GM19043 (cell line): Measurements from ENCODE around the gene SYNPO2L.

Source experiments
- ATAC-seq: cut with Tn5 transposase; IDR thresholded peaks from one replicate; pipeline ENCODE4 v1.9.1; 2021; ENCODE audit warnings: low read depth; ENCODE audit not compliant: unreplicated experiment

The SYNPO2L gene

DNA sequence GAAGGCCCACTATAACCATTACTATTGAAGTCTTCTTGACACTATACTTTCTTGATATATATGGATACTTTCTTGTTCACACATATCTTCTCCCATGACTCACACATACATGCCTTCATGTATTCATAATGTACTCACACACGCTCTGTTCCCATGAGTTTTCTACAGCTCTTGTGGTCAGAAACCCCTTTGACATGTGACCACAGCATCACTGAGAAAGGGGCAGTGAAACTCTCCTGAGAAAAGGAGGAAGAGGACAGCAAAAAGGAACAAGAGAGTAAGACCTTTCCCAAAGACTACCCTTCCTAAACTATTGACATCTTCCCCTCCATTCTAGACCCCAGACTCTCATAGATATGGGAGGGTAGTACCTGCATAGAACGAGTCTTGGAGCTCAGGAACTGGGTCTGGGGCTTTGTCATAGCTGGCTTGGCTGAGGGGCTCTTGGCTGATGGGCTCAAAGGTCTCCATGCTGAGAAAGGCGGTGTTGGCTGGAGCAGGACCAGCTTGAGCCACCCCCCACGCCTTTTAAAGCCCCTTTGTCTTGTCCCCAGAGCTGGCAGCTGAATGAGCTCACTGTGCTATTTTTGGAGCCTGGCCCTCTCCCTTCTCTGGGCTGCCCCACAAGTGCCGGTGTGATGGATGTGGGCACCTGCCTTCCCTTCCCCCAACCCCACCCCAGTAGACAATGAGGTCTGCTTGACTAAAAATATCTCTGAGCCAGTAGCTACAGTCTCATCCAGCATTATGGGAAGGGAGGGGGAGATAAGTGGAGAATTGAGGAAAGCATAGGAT is 5.1 kb downstream of the SYNPO2L start:
- no peak for ATAC-seq

- no peak for ATAC-seq
Observed at GRCh38 chr10:73649876-73650536, 5.8 kb downstream of the SYNPO2L start.

DNA sequence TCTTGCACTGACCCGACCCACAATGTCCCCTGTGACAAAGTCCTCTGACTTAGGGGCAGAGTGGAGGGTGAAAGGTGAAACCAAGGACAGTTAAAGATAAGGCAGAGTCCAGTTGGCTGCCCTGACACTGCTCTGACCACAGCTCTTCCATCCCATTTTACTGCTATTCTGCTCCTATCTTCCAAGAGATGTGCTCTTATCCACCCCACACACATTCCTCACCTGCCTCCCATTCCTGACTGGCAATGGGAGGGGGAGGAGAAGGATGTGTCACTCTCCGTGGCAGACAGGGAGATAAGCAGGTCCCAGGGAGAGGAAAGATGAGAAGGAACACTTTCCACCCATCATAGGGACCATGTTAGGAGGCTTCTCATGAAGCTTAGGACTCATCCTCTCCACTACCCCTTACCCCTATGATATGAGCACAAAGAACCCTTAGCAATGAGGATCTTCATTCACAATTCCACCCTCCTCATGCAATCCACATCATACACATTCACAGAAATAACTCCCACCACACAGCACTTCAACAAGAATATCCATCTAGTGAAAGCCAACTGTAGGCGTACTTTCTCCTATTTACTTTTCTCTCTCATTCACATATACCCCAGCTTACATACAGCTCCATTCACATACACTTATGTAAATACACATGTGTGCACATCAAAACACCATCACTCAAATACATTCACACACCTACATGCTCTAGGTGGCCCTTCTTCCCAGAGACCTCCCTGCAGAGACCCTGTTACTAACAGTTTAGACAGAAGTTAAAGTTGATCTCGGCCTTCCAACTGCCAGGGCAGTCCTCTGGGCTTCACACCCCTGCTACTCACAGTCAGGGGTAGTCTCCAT is 6.6 kb downstream of the SYNPO2L start:
- no peak for ATAC-seq

- ATAC-seq: no peak
Observed at GRCh38 chr10:73647875-73648651, 7.8 kb downstream of the SYNPO2L start.

DNA sequence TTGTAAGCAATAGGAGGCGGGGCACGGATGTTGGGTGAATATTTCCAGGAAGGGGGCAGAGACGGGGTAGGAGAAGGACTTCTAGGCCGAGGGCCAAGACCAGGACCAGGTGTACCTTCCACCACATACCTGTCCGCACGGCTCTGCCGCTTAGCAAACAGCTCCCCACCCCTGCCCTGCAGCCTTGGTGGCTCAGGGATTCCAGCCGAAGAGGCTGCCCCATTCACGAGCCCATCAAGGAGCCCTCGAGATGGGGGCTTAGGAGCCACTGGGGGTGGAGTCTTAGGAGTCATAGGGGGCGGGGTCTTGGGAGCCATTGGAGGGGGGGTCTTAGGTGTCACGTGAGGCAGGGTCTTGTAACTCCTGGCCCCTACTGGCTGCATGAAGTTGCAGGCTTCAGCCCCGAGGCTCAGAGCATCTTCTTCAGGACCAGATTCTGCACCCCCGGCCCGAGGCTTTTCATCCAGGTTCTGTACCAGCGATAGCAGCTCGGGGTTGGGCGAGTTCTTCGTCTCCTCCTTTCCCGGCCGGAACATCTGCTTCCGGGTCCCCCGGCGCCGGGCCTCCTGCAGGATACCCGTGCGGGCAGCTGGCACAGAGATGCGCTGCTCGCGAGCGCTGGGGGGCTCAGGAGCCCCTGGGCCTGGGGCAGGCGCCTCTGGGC is 8.5 kb downstream of the SYNPO2L start:
- no peak for ATAC-seq

DNA sequence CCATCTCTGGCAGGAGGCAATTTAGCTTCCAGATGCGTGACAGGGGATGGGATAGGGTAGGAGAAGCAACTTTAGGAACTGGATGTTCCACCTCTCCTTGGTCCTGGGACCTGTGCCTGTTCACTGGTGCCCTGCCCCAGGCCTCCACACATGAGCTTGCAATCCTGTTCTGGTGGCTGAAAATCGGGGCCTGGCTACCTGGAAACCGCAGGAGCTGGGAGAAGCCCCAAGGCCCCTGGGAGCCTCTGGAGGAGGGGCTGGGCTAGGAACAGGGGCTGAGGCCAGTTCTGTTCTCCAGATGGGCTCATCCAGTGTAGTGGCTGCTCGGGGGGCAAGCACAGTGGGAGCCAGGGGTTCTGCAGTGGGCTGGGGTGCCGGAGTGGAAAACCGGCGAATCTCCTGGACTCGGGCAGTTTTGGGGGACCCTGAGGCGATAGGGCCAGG is 9.2 kb downstream of the SYNPO2L start:
- no peak for ATAC-seq

GRCh38 chr10:73645251-73645650 is 10.6 kb downstream of the SYNPO2L start:
- no peak for ATAC-seq

DNA sequence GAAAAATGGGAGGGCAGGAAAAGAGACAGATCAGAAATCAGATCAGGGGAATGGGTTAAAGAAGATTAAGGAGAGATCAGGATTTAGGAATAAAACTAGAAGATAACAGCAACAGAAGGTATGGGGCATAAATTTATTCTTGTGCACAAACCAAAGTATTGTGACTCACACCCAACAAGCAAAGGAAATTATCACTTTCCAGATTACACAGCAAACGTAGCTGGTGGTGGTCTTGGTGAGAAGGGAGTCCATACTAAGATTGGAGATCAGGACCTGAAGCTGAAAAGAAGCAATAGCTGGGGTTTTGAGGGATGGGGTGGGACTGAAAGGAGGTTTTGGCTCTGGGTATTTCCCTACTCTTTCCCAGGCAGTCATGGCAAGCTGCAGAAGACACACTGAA is 11.1 kb downstream of the SYNPO2L start:
- ATAC-seq: no peak

GRCh38 chr10:73644015-73644743 is 11.7 kb downstream of the SYNPO2L start:
- peak; percentile 44 for ATAC-seq

DNA sequence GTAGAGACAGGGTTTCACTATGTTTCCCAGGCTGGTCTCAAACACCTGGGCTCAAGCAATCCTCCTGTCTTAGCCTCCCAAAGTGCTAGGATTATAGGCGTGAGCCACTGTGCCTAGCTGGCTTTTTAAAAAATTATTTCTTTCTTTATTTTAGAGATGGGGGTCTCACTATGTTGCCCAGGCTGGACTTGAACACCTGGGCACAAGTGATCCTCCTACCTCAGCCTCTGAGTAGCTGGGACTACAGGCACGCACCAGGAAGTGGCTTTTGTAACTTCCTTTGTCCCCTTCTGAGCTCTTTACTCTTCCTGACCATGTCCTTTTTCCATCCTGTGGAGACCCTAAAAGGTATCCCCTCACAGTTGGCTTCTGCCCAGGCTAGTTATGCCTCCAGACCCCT is 12.5 kb downstream of the SYNPO2L start:
- ATAC-seq: no peak

- no peak for ATAC-seq
Observed at GRCh38 chr10:73641328-73642060, 14.3 kb downstream of the SYNPO2L start, which contains the start of gene MYOZ1. Gene MYOZ1 (minus strand): TSS chr10:73641474. CDS start chr10:73640017, 1,457 bp downstream.

DNA sequence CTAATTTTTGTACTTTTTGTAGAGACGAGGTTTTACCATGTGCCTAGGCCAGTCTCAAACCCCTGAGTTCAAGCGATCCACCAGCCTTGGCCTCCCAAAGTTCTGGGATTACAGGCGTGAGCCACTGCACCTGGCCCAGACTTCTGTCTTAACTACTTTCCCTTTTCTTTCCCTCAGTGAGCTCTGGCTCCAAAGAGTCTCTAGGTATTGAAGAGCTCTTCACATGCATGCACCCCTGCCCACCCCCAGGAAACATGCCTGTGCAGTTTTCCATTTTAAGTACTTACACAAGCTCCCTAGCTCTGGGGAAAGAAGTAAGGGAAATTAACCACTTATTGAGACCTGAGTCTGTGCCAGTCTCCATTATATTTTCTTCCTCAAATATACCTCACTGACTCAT is 16.5 kb downstream of the SYNPO2L start:
- ATAC-seq: no peak

DNA sequence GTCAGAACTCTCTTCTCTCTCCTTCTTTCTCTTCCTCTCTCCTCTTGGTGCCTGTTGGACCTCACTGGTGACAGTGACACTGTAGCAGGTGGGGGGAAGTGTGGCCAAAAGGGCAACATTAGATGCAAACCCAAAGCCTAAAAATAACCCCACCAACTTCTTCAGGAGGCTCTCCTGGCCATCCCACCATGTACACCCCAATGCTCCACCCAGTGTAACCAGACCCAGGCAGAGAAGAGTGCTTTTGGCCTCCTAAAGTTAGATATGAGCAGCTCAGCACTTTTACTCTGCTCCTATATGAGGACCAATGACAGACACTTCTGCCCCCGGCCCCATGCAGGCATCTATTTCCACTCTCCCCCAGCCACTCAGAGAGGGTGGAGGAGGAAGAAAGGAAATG is 20.0 kb downstream of the SYNPO2L start:
- ATAC-seq: no peak

- no peak for ATAC-seq
Observed at GRCh38 chr10:73634421-73634820, 21.4 kb downstream of the SYNPO2L start.

- no peak for ATAC-seq
Observed at GRCh38 chr10:73629165-73629564, 26.7 kb downstream of the SYNPO2L start.

- ATAC-seq: no peak
Observed at GRCh38 chr10:73628405-73628804, 27.4 kb downstream of the SYNPO2L start.

- ATAC-seq: no peak
Observed at GRCh38 chr10:73627300-73627699, 28.5 kb downstream of the SYNPO2L start.
